ENCODE measurements around the gene CCDC40. TPM values are rescaled to one million over a fixed set of nuclear protein-coding genes. Genes with fewer than 3 reads are reported as not detected.
"Not testable (repeated sequence)": the region's sequence is repeated elsewhere in the genome, so short reads cannot be mapped to it uniquely, and the experiment has no call there.

The CCDC40 gene
- total RNA-seq, 4 donors from 2014 or later, result 2.8 to 54.5 (median 7.8) TPM

GRCh38 chr17:80045703-80046102, 9.3 kb downstream of the CCDC40 start:
- H3K4me1 ChIP-seq, result no peaks in the 10 kb centered on the region
- H3K9me3 ChIP-seq, result no peaks in the 10 kb centered on the region
- no peak for DNase-seq
- peaks cover 0 to 8% (median 0%) of the 10 kb centered on the region in 3 donors for H3K36me3 ChIP-seq
- H3K27ac ChIP-seq, result no peak overlapping the region
- no peaks in the 10 kb centered on the region for H3K27me3 ChIP-seq
- no peak overlapping the region for H3K4me3 ChIP-seq
- TF ChIP-seq POLR2A (IDR thresholded peaks at IDR 0.05), result no peak
- TF ChIP-seq, protein P1, sequence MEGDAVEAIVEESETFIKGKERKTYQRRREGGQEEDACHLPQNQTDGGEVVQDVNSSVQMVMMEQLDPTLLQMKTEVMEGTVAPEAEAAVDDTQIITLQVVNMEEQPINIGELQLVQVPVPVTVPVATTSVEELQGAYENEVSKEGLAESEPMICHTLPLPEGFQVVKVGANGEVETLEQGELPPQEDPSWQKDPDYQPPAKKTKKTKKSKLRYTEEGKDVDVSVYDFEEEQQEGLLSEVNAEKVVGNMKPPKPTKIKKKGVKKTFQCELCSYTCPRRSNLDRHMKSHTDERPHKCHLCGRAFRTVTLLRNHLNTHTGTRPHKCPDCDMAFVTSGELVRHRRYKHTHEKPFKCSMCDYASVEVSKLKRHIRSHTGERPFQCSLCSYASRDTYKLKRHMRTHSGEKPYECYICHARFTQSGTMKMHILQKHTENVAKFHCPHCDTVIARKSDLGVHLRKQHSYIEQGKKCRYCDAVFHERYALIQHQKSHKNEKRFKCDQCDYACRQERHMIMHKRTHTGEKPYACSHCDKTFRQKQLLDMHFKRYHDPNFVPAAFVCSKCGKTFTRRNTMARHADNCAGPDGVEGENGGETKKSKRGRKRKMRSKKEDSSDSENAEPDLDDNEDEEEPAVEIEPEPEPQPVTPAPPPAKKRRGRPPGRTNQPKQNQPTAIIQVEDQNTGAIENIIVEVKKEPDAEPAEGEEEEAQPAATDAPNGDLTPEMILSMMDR (IDR thresholded peaks at IDR 0.05), result no peak

- DNase-seq, H3K9me3 ChIP-seq, H3K27me3 ChIP-seq, H3K4me1 ChIP-seq, H3K4me3 ChIP-seq, H3K36me3 ChIP-seq, H3K27ac ChIP-seq: not testable (repeated sequence)
These were observed 10.3 kb downstream of the CCDC40 start for GRCh38 chr17:80046709-80047108.

DNA sequence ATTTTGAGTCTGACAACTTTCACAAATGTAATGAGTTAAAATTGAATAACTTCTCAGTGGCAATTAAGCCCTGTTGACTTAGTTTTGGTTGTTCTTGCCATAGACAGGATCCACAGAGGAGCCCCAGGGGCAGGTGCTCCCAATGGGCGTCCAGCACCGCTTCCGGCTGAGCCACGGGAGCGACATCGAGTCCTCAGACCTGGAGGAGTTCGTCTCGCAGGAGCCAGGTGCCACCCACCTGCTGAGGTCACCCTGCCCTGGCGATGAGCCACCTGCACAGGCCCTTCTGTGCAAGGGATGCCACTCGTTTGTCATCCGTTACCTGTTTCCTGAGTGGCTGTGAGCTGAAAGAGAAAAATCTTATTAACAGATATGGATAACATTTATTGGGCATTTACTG, 10.7 kb downstream of the CCDC40 start:
- no peak for DNase-seq
- peaks cover 0 to under 1% (median 0%) of the 10 kb centered on the region in 3 donors for H3K36me3 ChIP-seq
- H3K27me3 ChIP-seq, result no peaks in the 10 kb centered on the region
- no peak overlapping the region for H3K27ac ChIP-seq
- no peak overlapping the region for H3K4me3 ChIP-seq
- H3K9me3 ChIP-seq, result no peaks in the 10 kb centered on the region
- H3K4me1 ChIP-seq, result no peaks in the 10 kb centered on the region
- TF ChIP-seq POLR2A (IDR thresholded peaks at IDR 0.05), result no peak
- TF ChIP-seq, protein P1 (IDR thresholded peaks at IDR 0.05), result no peak

GRCh38 chr17:80049986-80050385, 13.5 kb downstream of the CCDC40 start:
- no peaks in the 10 kb centered on the region for H3K36me3 ChIP-seq
- DNase-seq, result no peak
- H3K4me3 ChIP-seq, result no peak overlapping the region
- H3K27me3 ChIP-seq, result no peaks in the 10 kb centered on the region
- TF ChIP-seq POLR2A (IDR thresholded peaks at IDR 0.05), result no peak
- TF ChIP-seq, protein P1 (IDR thresholded peaks at IDR 0.05), result no peak
- no peak overlapping the region for H3K27ac ChIP-seq
- no peaks in the 10 kb centered on the region for H3K4me1 ChIP-seq
- no peaks in the 10 kb centered on the region for H3K9me3 ChIP-seq

- Histone ChIP-seq H3K4me3 (no peak overlapping the region), H3K27me3 (no peaks in the 10 kb centered on the region), H3K27ac (no peak overlapping the region), H3K4me1 (no peaks in the 10 kb centered on the region), H3K9me3 (no peaks in the 10 kb centered on the region), H3K36me3 (no peaks in the 10 kb centered on the region)
- DNase-seq, result no peak
- TF ChIP-seq, protein P1 (IDR thresholded peaks at IDR 0.05), result no peak
- TF ChIP-seq POLR2A (IDR thresholded peaks at IDR 0.05), result no peak
These were observed 14.3 kb downstream of the CCDC40 start for GRCh38 chr17:80050706-80051105.

- Histone ChIP-seq H3K36me3 (no peaks in the 10 kb centered on the region), H3K27me3 (no peaks in the 10 kb centered on the region), H3K4me3 (no peak overlapping the region), H3K4me1 (no peaks in the 10 kb centered on the region), H3K9me3 (no peaks in the 10 kb centered on the region), H3K27ac (no peak overlapping the region)
- TF ChIP-seq, protein P1 (IDR thresholded peaks at IDR 0.05), result no peak
- TF ChIP-seq POLR2A (IDR thresholded peaks at IDR 0.05), result no peak
- DNase-seq, result no peak
These were observed 15.2 kb downstream of the CCDC40 start for GRCh38 chr17:80051681-80052080.

All from Peyer's patch (tissue), 4 donors.